ENCODE data around the gene SLC50A1. TPM values are rescaled to one million over a fixed set of nuclear protein-coding genes. Genes with fewer than 3 reads are reported as not detected.

The SLC50A1 gene
- total RNA-seq, 1 donor from 2014 or later = 44.7 TPM

DNA sequence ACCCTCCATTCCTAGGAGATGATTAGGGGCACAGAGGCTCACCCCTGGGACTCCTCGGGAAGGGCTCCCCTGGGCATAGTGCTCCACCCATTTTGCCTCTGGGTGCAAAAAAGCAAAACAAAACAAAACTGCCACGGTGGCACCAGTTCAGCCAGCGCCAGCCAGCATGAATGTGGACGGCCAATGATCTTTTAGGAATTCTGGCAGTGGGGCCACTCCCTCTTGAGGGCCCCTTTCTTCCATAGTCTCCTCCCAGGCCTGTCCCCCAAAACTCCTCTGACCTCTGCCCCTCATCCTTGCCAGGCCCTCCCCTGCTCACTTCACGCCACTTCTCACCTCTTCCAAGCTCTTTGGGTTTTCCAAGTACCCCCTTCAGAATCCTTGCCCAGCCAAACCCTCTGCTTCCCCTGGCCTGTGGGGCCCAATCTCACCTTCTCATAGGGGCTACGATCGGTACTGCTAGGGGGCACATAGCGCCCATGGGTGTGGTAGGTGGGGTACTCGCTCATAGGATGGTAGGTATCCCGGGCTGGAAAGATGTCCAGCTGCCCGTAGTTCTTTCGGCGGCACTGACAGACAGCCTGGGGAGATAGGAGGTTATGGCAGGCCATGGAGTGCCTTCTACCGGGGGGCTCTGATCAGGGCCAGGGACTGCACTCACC, 51.3 kb downstream of the SLC50A1 start:
- Histone ChIP-seq H3K4me1 (peaks cover 13% of the 10 kb centered on the region), H3K9me3 (no peaks in the 10 kb centered on the region), H3K36me3 (no peaks in the 10 kb centered on the region), H3K27me3 (no peaks in the 10 kb centered on the region), H3K27ac (peak overlapping the region; percentile 66), H3K4me3 (peak overlapping the region; percentile 36)
- ATAC-seq (peak; percentile 1), DNase-seq (peak; percentile 64)
- TF ChIP-seq, protein P1, sequence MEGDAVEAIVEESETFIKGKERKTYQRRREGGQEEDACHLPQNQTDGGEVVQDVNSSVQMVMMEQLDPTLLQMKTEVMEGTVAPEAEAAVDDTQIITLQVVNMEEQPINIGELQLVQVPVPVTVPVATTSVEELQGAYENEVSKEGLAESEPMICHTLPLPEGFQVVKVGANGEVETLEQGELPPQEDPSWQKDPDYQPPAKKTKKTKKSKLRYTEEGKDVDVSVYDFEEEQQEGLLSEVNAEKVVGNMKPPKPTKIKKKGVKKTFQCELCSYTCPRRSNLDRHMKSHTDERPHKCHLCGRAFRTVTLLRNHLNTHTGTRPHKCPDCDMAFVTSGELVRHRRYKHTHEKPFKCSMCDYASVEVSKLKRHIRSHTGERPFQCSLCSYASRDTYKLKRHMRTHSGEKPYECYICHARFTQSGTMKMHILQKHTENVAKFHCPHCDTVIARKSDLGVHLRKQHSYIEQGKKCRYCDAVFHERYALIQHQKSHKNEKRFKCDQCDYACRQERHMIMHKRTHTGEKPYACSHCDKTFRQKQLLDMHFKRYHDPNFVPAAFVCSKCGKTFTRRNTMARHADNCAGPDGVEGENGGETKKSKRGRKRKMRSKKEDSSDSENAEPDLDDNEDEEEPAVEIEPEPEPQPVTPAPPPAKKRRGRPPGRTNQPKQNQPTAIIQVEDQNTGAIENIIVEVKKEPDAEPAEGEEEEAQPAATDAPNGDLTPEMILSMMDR (IDR thresholded peaks at IDR 0.05) = no peak
- intact Hi-C loops (cut with DNase I) = no loop called here

- H3K9me3 ChIP-seq = no peaks in the 10 kb centered on the region
- no peaks in the 10 kb centered on the region for H3K36me3 ChIP-seq
- intact Hi-C loops (cut with DNase I) = no loop called here
- TF ChIP-seq, protein P1 (IDR thresholded peaks at IDR 0.05) = no peak
- H3K27ac ChIP-seq = peak overlapping the region; percentile 66
- H3K27me3 ChIP-seq = no peaks in the 10 kb centered on the region
- no peak for DNase-seq
- H3K4me3 ChIP-seq = peak overlapping the region; percentile 36
- peak; percentile 2 for ATAC-seq
- peaks cover 13% of the 10 kb centered on the region for H3K4me1 ChIP-seq
Measured at GRCh38 chr1:155187456-155187891, 51.8 kb downstream of the SLC50A1 start.

DNA sequence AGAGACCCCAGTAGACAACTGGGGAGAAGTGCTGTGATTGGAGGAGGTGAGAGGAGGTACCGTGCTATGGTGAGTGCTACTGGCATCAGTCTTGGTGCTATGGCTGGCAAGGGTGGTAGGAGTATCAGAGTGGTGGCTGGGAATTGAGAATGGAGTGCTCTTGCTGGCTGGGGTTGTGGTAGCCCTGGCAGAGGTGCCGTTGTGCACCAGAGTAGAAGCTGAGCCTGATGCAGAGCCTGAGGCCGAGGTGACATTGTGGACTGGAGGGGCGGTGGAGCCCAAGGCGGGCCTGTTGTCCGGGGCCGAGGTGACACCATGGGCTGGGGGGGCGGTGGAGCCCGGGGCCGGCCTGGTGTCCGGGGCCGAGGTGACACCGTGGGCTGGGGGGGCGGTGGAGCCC, 52.6 kb downstream of the SLC50A1 start:
- Histone ChIP-seq H3K9me3 (no peaks in the 10 kb centered on the region), H3K27ac (peak overlapping the region; percentile 66), H3K4me3 (peak overlapping the region; percentile 36), H3K36me3 (no peaks in the 10 kb centered on the region), H3K27me3 (no peaks in the 10 kb centered on the region), H3K4me1 (peaks cover 18% of the 10 kb centered on the region)
- no peak for DNase-seq
- ATAC-seq = no peak
- TF ChIP-seq, protein P1 (IDR thresholded peaks at IDR 0.05) = no peak
- intact Hi-C loops (cut with DNase I) = no loop called here

Other genes starting within 250 kb of the SLC50A1 start
- gene PMVK, start 199.1 kb upstream of the SLC50A1 start, total RNA-seq = 38.4 TPM
- gene PBXIP1, start 179.8 kb upstream of the SLC50A1 start, total RNA-seq = 75.7 TPM
- gene PYGO2, start 174.1 kb upstream of the SLC50A1 start, total RNA-seq = 27.0 TPM
- 120 TPM for gene SHC1, start 165.1 kb upstream of the SLC50A1 start, total RNA-seq
- gene CKS1B, start 161.2 kb upstream of the SLC50A1 start, total RNA-seq = 27.0 TPM
- gene FLAD1, start 152.5 kb upstream of the SLC50A1 start, total RNA-seq = 29.0 TPM
- not detected for gene LENEP, start 142.3 kb upstream of the SLC50A1 start, total RNA-seq
- gene ZBTB7B, start 133.1 kb upstream of the SLC50A1 start, total RNA-seq = 80.4 TPM
- gene DCST2, start 102.1 kb upstream of the SLC50A1 start, total RNA-seq = 1.5 TPM
- not detected for gene DCST1, start 102.0 kb upstream of the SLC50A1 start, total RNA-seq
- 163 TPM for gene ADAM15, start 84.5 kb upstream of the SLC50A1 start, total RNA-seq
- 5.3 TPM for gene EFNA4, start 72.1 kb upstream of the SLC50A1 start, total RNA-seq
- 1.0 TPM for gene EFNA3, start 57.0 kb upstream of the SLC50A1 start, total RNA-seq
- 178 TPM for gene EFNA1, start 8.0 kb upstream of the SLC50A1 start, total RNA-seq
- 71.1 TPM for gene DPM3, start 4.7 kb downstream of the SLC50A1 start, total RNA-seq
- gene KRTCAP2, start 37.5 kb downstream of the SLC50A1 start, total RNA-seq = 130 TPM
- gene TRIM46, start 38.0 kb downstream of the SLC50A1 start, total RNA-seq = 0.43 TPM
- 24.9 TPM for gene THBS3, start 72.0 kb downstream of the SLC50A1 start, total RNA-seq
- 28.4 TPM for gene MTX1, start 72.8 kb downstream of the SLC50A1 start, total RNA-seq
- gene ENTREP3, start 119.6 kb downstream of the SLC50A1 start, total RNA-seq = 27.8 TPM
- gene SCAMP3, start 126.5 kb downstream of the SLC50A1 start, total RNA-seq = 70.9 TPM
- 51.2 TPM for gene CLK2, start 137.7 kb downstream of the SLC50A1 start, total RNA-seq
- gene HCN3, start 141.6 kb downstream of the SLC50A1 start, total RNA-seq = 2.6 TPM
- gene PKLR, start 165.6 kb downstream of the SLC50A1 start, total RNA-seq = not detected
- 225 TPM for gene FDPS, start 173.0 kb downstream of the SLC50A1 start, total RNA-seq
- 27.0 TPM for gene RUSC1, start 185.0 kb downstream of the SLC50A1 start, total RNA-seq